Measurements from ENCODE around the gene KLHDC2.

DNA sequence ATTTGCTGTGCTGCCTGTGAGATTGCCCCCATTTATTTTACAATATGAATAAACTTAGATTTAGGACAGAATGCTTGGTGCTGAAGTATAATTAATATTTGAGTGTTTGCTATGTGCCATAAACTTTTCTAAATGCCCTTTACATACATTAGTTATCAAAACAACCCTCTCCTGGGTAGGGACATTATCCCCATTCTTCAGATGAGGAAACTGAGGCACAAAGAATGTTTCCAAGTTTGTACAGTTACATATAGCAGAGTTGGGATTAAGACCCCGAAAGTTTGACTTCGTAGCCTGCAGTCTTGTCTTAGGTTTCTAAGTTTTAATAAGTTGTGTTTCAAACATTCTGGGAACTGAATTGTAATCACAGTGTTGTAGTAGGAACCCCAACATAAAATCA lies 18.4 kb downstream of the KLHDC2 start:
- TF ChIP-seq, protein P1, sequence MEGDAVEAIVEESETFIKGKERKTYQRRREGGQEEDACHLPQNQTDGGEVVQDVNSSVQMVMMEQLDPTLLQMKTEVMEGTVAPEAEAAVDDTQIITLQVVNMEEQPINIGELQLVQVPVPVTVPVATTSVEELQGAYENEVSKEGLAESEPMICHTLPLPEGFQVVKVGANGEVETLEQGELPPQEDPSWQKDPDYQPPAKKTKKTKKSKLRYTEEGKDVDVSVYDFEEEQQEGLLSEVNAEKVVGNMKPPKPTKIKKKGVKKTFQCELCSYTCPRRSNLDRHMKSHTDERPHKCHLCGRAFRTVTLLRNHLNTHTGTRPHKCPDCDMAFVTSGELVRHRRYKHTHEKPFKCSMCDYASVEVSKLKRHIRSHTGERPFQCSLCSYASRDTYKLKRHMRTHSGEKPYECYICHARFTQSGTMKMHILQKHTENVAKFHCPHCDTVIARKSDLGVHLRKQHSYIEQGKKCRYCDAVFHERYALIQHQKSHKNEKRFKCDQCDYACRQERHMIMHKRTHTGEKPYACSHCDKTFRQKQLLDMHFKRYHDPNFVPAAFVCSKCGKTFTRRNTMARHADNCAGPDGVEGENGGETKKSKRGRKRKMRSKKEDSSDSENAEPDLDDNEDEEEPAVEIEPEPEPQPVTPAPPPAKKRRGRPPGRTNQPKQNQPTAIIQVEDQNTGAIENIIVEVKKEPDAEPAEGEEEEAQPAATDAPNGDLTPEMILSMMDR (conservative IDR thresholded peaks at IDR 0.05 in 1 of 2, IDR thresholded peaks at IDR 0.05 in 1 of 2; ENCODE audit: low read depth in 1 of 2, low read length in 2 of 2), result no peak
- no peak for TF ChIP-seq EZH2 (IDR thresholded peaks at IDR 0.05; ENCODE audit: low read length, missing control alignments)

Data from fibroblast of lung (primary cell).